Immature natural killer cell (primary cell): Measurements from ENCODE around the gene SPTBN1. TPM values are rescaled to one million over a fixed set of nuclear protein-coding genes. Genes with fewer than 3 reads are reported as not detected.
A peak's percentile ranks its signal among the peaks of the same experiment; 100 is the strongest.

ENCODE experiments used
- DNase-seq, 3 donors: peaks; one replicate each; pipeline ENCODE4 v3.0.0; 2022; ENCODE audit warnings: mixed read lengths in 1 of 3
- H3K27ac Mint-ChIP-seq, 6 donors: one replicate each; pipeline ENCODE4 v1.8.0; 2020; ENCODE audit warnings: mixed read lengths in 6 of 6, mild to moderate bottlenecking in 5 of 6, inconsistent platforms in 4 of 6, moderate library complexity in 3 of 6
- H3K27me3 Mint-ChIP-seq, 3 donors: one replicate each; pipeline ENCODE4 v1.8.0; 2020 to 2021; ENCODE audit warnings: low read depth in 3 of 3, mild to moderate bottlenecking in 3 of 3, mixed read lengths in 3 of 3, moderate library complexity in 3 of 3, inconsistent platforms in 1 of 3
- H3K36me3 Mint-ChIP-seq, 3 donors: one replicate each; pipeline ENCODE4 v1.8.0; 2020; ENCODE audit warnings: mixed read lengths in 3 of 3, inconsistent platforms in 2 of 3, mild to moderate bottlenecking in 2 of 3
- H3K4me1 Mint-ChIP-seq, 2 donors: one replicate each; pipeline ENCODE4 v1.8.0; 2020; ENCODE audit warnings: inconsistent platforms in 2 of 2, mild to moderate bottlenecking in 2 of 2, mixed read lengths in 2 of 2, moderate library complexity in 1 of 2
- H3K4me3 Mint-ChIP-seq, 5 donors: one replicate each; pipeline ENCODE4 v1.8.0; 2020; ENCODE audit warnings: mild to moderate bottlenecking in 5 of 5, mixed read lengths in 5 of 5, inconsistent platforms in 3 of 5, moderate library complexity in 3 of 5
- H3K9me3 Mint-ChIP-seq, 6 donors: one replicate each; pipeline ENCODE4 v1.8.0; 2020; ENCODE audit warnings: mild to moderate bottlenecking in 6 of 6, mixed read lengths in 6 of 6, inconsistent platforms in 4 of 6, moderate library complexity in 3 of 6
- polyA plus RNA-seq, 3 donors: library from polyadenylated mRNA; unstranded; fragments of 300-500 nt; fragmentation: Illumina TruSeq; gene quantifications; one replicate each; pipeline ENCODE4 v1.2.3, GENCODE V29; 2021

The SPTBN1 gene
- polyA plus RNA-seq, 3 donors from 2014 or later, result 0.41 to 57.5 (median 7.7) TPM

DNA sequence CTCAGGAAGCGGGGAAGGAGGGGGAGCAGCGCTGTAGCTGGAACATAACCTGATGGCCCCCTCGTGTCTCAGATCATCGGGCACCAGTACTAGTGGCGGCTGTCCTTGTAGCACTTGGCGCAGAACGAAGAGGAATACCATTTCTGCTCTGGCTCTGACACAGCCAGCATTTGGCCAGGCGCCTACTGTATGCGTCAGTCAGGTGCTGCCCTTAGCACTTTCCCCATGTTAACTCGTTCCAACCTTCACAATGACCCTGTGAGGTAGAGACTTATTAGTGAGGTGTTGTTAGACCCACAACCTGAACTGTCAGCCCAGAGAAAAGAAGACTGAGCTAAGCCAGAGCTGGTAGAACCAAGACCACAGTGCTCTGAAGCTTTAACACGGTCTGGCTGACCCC lies 219.6 kb downstream of the SPTBN1 start:
- no peak overlapping the region for H3K4me3 Mint-ChIP-seq
- H3K4me1 Mint-ChIP-seq, result peaks cover 17 to 23% of the 10 kb centered on the region in 2 donors
- no peak overlapping the region for H3K27ac Mint-ChIP-seq
- peaks cover 0 to 5% (median 1%) of the 10 kb centered on the region in 3 donors for H3K36me3 Mint-ChIP-seq
- H3K27me3 Mint-ChIP-seq, result peaks cover 3 to 12% (median 4%) of the 10 kb centered on the region in 3 donors
- no peaks in the 10 kb centered on the region for H3K9me3 Mint-ChIP-seq
- DNase-seq, result no peak

DNA sequence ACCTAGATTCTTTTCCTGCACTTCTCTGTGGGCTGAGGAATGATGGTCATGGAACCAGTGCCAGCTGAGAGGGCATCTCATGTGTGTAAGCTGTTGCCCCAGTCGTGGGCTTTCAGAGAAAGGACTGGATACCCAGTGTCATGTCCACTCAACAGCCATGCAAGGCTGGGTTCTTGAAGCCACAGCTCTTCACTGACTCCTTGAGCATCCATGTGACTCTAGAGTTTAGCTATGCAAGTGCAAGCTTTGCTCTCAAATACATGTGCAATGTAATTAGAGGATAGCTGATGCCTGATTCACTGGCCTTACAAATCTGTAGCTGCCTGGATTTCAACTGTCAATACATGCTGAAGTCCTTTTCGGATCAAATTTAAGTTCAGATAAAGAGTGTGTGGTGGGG lies 220.5 kb downstream of the SPTBN1 start:
- Mint-ChIP-seq H3K4me3 (no peak overlapping the region), H3K4me1 (peaks cover 17 to 29% of the 10 kb centered on the region in 2 donors), H3K36me3 (peaks cover 0 to 2% (median 0%) of the 10 kb centered on the region in 3 donors), H3K27ac (no peak overlapping the region), H3K27me3 (peaks cover 4 to 12% (median 5%) of the 10 kb centered on the region in 3 donors), H3K9me3 (no peaks in the 10 kb centered on the region)
- no peak for DNase-seq

DNA sequence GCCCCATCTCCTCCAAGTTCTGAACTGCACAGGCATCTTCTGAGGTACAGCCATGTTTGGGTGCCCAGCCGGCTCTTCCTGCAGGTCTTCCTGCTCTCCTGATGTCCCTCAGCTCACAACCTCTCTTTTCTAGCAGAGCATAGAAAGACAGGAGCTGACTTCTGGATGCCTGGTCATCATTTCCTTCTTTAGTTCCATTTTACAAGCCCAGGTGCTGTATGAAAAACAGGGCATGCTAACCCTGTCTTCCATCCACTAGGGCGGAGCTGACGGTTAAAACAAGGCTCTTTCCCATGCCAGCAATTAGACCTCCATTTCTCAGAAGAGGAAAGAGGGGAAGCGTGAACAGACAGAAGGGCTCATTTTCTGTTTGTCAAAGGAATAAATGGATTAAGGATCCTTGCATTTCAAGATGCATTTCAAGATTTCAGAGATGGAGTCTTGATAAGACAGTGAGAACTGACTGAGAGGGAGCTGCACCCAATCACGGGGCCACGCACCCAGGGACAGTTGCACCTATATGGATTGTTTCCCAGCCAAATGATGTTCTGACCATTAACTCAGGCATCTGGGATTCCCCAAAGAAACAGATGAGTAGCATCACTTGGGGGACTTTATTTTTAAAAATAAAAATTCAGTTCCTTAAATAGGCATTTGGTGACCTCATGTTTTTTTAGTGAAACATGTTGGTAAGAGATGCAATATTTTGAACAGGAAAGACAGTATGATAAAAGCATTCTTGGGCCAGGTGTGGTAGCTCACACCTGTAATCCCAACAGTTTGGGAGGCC lies 221.5 kb downstream of the SPTBN1 start:
- no peaks in the 10 kb centered on the region for H3K9me3 Mint-ChIP-seq
- H3K36me3 Mint-ChIP-seq, result peaks cover 0 to 3% (median 0%) of the 10 kb centered on the region in 3 donors
- H3K27ac Mint-ChIP-seq, result no peak overlapping the region
- no peak overlapping the region for H3K4me3 Mint-ChIP-seq
- no peak for DNase-seq
- peaks cover 17 to 30% of the 10 kb centered on the region in 2 donors for H3K4me1 Mint-ChIP-seq
- H3K27me3 Mint-ChIP-seq, result peaks cover 4 to 12% (median 5%) of the 10 kb centered on the region in 3 donors

DNA sequence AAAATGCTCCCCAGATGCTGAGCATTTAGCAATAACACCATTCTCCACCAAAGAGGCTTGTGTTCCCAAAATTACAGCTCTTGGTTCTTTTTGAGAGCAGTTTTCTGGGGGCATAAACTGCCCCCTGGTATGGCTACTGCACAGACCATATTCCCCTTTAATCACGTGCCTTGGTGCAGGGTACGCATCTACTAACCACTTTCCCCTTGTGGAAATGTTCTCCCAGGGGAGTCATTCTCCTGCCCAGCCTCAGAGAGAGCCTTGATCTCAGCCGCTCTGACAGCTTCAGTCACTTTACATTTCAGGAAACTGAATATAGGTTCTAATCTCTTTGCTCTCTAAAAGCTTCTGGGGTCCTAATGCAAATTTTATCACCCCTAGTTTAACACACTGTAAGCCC lies 222.6 kb downstream of the SPTBN1 start:
- Mint-ChIP-seq H3K27me3 (peaks cover 4 to 12% (median 5%) of the 10 kb centered on the region in 3 donors), H3K4me1 (peaks cover 9 to 19% of the 10 kb centered on the region in 2 donors), H3K9me3 (no peaks in the 10 kb centered on the region), H3K36me3 (peaks cover 0 to 3% (median 0%) of the 10 kb centered on the region in 3 donors), H3K4me3 (no peak overlapping the region), H3K27ac (no peak overlapping the region)
- DNase-seq, result no peak

DNA sequence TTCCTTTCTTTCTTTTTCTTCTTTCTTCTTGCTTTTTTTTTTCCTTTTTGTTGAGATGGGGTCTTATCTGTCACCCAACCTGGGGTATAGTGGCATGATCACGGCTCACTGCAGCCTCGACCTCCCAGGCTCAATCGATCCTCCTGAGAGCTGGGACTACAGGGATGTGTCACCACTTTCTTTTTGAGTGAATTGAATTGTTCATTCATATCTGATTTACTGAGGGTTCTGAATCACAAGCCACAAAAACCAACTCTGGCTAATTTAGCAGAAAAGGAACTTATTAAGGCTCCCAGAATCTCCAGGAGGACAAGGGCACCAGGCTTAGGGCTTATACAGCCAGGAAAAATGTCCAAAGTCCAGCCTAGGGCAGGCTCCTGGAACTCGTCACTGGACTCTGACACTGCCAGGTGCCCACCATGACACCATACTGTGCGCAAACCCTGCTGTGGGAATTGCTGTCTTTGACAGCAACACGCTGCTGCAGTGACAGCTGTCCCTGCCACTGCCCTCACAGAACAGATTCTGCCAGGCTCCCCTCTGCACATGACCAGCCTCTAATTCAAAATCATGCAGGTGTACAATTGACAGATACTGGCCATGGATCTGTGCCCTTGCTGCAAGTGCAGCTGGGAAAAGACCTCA lies 224.4 kb downstream of the SPTBN1 start:
- Mint-ChIP-seq H3K27ac (peak overlapping the region in 1 of 6 donors; percentile 47), H3K9me3 (peaks cover 0 to 1% (median 0%) of the 10 kb centered on the region in 6 donors), H3K4me1 (peaks cover 4 to 14% of the 10 kb centered on the region in 2 donors), H3K27me3 (peaks cover 4 to 6% (median 5%) of the 10 kb centered on the region in 3 donors), H3K4me3 (peak overlapping the region in 1 of 5 donors; percentile 27), H3K36me3 (peaks cover 0 to 3% (median 0%) of the 10 kb centered on the region in 3 donors)
- DNase-seq, result no peak

DNA sequence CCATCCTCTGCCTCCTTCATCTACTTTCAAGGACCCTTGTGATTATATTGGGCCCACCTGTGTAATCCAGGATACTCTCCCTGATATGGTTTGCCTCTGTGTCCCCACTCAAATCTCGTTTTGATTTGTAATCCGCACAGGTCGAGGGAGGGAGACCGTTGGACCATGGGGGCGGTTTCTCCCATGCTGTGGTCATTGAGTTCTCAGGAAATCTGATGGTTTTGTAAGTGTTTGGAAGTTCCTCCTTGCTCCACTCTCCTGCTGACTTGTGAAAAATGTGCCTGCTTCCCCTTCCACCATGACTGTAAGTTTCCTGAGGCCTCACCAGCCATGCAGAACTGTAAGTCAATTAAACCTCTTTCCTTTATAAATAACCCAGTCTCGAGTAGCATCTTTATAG lies 225.3 kb downstream of the SPTBN1 start:
- peaks cover 4 to 5% (median 5%) of the 10 kb centered on the region in 3 donors for H3K27me3 Mint-ChIP-seq
- H3K36me3 Mint-ChIP-seq, result peaks cover 0 to 3% (median 0%) of the 10 kb centered on the region in 3 donors
- H3K9me3 Mint-ChIP-seq, result peaks cover 0 to 1% (median 0%) of the 10 kb centered on the region in 6 donors
- DNase-seq, result no peak
- H3K4me1 Mint-ChIP-seq, result peaks cover 4 to 14% of the 10 kb centered on the region in 2 donors
- no peak overlapping the region for H3K4me3 Mint-ChIP-seq
- no peak overlapping the region for H3K27ac Mint-ChIP-seq

DNA sequence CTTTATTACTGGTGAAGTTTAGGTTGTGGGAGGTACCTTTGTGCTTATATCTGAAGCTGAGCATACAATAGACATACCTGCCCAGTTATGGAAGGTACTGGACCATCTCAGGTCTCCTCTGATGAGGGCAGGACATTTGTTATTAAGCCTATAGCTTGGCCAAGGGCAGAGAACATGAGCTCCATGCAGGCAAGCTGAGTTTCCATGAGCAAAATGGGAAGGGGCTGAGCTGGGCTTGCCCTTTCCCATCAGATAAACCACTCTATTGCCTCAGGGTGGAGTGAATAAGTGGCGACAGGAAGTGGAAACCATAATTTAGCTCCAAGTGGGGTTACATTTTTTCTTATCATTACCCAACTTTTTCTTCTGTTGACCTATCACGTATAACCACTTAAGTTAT lies 227.5 kb downstream of the SPTBN1 start:
- no peak for DNase-seq
- no peak overlapping the region for H3K27ac Mint-ChIP-seq
- H3K4me1 Mint-ChIP-seq, result peaks cover 4 to 14% of the 10 kb centered on the region in 2 donors
- peaks cover 0 to 3% (median 0%) of the 10 kb centered on the region in 3 donors for H3K36me3 Mint-ChIP-seq
- peaks cover 0 to 2% (median 2%) of the 10 kb centered on the region in 3 donors for H3K27me3 Mint-ChIP-seq
- H3K4me3 Mint-ChIP-seq, result no peak overlapping the region
- H3K9me3 Mint-ChIP-seq, result peaks cover 0 to 1% (median 0%) of the 10 kb centered on the region in 6 donors

DNA sequence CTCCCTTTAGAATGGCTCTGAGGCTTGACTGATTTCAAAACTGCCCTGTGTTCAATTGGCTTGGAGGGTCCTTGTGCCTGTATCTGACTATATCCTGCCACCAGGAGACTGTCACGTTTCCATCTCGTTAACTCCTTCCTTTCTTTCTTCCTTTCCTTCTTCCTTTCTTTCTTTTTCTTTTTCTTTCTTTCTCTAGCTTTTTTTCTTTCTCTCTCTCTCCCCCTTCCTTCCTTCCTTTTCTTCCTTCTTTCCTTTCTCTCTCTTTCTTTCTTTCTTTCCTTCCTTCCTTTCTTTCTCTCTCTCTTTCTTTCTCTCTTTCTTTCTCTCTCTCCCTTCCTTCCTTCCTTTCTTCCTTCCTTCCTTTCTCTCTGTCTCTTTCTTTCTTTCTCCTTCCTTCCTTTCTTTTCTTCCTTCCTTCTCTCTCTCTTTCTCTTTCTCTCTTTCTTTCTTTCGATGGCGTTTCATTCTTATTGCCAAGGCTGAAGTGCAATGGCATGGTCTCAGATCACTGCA lies 229.2 kb downstream of the SPTBN1 start:
- Mint-ChIP-seq H3K4me1 (peaks cover 3 to 12% of the 10 kb centered on the region in 2 donors), H3K27ac (no peak overlapping the region), H3K9me3 (peaks cover 0 to 1% (median 0%) of the 10 kb centered on the region in 6 donors), H3K4me3 (no peak overlapping the region), H3K36me3 (peaks cover 0 to 7% (median 0%) of the 10 kb centered on the region in 3 donors), H3K27me3 (peaks cover 0 to 4% (median 2%) of the 10 kb centered on the region in 3 donors)
- no peak for DNase-seq

DNA sequence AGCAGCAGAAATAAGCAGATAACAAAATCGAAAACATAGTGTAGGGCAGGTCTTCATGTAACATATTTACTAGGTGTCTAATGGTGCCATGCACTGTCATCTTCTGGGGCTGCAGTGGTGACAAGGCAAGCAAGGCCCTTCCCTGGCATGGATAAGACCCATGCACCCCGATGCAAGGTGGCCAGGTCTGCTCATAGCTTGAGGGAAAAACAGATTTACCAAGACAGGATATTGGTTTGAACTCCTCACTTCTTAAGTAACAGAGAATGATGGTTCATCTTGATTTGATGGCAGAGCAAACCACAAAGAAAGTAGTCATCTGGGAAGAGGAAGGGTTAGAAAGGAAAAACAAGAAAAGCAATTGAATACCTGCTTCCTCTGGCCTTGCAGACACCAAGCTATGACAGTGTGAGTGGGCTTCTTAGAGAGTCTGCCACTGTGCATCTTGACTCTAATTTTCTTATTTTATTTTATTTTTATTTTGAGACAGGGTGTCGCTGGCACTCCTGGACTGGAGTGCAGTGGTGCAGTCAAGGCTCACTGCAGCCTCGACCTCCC lies 231.5 kb downstream of the SPTBN1 start:
- Mint-ChIP-seq H3K27me3 (peaks cover 0 to 4% (median 0%) of the 10 kb centered on the region in 3 donors), H3K9me3 (peaks cover 0 to 1% (median 0%) of the 10 kb centered on the region in 6 donors), H3K4me1 (no peaks in the 10 kb centered on the region), H3K4me3 (no peak overlapping the region), H3K27ac (no peak overlapping the region), H3K36me3 (peaks cover 0 to 4% (median 0%) of the 10 kb centered on the region in 3 donors)
- no peak for DNase-seq

DNA sequence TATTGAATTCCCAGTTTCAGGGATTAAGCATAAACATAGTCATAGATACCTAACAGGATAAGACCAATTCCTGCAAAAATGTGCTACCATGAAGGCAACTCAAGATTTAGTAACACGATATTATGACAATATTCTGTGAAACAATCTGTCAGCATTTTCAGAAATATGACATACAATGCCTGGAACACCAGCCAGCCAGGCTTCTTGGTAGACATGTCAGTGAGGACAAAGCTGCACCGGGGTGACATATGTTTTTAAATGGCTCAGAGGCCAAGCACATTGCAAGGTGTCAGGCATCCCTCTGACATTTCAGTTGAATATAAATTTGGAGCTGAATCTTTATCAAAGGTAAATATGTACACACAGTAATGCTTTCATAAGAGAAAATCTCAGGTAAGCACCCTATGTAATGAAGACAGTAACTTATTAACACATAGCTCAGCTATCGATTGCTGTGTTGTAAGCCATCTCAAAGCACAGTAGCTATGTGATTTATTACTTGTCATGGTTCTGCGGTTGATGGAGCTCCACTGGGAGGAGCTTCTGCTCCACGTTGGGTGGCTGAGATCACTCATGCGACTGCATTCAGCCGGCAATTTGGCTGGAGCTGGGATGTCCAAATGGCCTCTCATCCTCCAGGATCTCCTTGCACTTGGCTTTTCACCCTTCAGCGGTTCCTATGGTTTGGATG lies 235.5 kb downstream of the SPTBN1 start:
- Mint-ChIP-seq H3K27ac (no peak overlapping the region), H3K4me1 (no peaks in the 10 kb centered on the region), H3K4me3 (no peak overlapping the region), H3K9me3 (no peaks in the 10 kb centered on the region), H3K36me3 (peaks cover 0 to 4% (median 0%) of the 10 kb centered on the region in 3 donors), H3K27me3 (peaks cover 0 to 4% (median 2%) of the 10 kb centered on the region in 3 donors)
- no peak for DNase-seq

DNA sequence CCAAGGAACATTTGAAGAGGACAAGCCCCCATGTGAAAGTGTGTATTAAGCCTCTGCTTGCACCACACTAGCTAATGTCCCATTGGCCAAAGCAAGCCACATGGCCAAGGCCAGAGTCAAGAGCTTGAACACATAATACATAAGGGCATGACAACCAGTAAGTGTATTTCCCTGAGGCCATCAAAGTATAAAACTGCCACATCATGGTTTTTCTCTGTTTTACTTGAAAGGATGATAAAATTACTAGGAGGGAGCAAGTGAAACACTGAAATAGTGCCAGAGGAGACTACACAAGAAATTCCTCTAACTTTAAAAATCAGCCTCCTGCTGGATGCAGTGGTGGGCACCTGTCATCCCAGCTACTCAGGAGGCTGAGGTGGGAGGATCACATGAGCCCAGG lies 236.4 kb downstream of the SPTBN1 start:
- H3K27ac Mint-ChIP-seq, result no peak overlapping the region
- no peak overlapping the region for H3K4me3 Mint-ChIP-seq
- no peak for DNase-seq
- peaks cover 0 to 4% (median 0%) of the 10 kb centered on the region in 3 donors for H3K36me3 Mint-ChIP-seq
- H3K9me3 Mint-ChIP-seq, result no peaks in the 10 kb centered on the region
- H3K27me3 Mint-ChIP-seq, result peaks cover 0 to 4% (median 2%) of the 10 kb centered on the region in 3 donors
- H3K4me1 Mint-ChIP-seq, result no peaks in the 10 kb centered on the region

DNA sequence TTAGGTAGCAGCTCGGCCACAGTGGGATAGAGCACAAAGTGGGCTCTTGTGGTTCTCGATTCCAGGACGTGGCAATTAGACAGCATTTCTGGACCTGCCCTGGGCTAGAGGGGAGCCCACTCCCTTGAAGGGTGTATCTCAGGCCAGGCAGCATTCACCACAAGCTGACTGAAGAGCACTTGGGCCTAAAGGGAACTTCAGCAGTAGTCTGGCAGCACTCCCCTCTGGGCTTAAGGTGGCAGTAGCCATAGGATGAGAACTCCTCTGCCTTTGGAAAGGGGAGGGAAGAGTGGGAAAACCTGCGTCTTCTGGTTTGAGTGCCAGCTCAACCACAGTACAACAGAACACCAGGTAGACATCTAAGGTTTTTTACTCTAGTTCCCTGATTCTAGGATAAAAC lies 239.3 kb downstream of the SPTBN1 start:
- Mint-ChIP-seq H3K36me3 (no peaks in the 10 kb centered on the region), H3K27me3 (peaks cover 0 to 4% (median 3%) of the 10 kb centered on the region in 3 donors), H3K9me3 (no peaks in the 10 kb centered on the region), H3K27ac (no peak overlapping the region), H3K4me3 (no peak overlapping the region), H3K4me1 (no peaks in the 10 kb centered on the region)
- no peak for DNase-seq

DNA sequence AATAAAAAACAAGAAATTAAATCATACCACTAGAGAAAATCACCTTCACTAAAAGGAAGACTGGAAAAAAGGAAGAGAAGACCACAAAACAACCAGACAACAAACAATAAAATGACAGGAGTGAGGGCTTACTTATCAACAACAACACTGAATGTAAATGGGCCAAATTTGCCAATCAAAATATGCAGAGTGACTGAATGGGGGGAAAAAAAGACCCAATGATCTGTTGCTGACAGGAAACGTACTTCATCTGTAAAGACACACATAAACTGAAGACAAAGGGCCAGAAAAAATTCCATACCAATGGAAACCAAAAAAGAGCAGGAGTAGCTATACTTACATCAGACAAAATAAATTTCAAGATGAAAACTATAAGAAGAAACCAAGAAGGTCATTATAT lies 241.8 kb downstream of the SPTBN1 start:
- Mint-ChIP-seq H3K4me3 (no peak overlapping the region), H3K36me3 (no peaks in the 10 kb centered on the region), H3K4me1 (no peaks in the 10 kb centered on the region), H3K27ac (no peak overlapping the region), H3K9me3 (no peaks in the 10 kb centered on the region), H3K27me3 (peaks cover 0 to 4% (median 4%) of the 10 kb centered on the region in 3 donors)
- DNase-seq, result no peak
